Vagina (tissue), 2 donors: ENCODE data around the gene SHLD2.

ENCODE experiments used
- POLR2A ChIP-seq, 2 donors: fragments of 450-650 bp; IDR thresholded peaks; one replicate each; pipeline ENCODE4 v1.6.1; 2017; ENCODE audit warnings: antibody characterized with exemption in 2 of 2, mild to moderate bottlenecking in 2 of 2, moderate library complexity in 2 of 2
- TF ChIP-seq, protein P1 (sequence below), 3 experiments: fragments of 450-650 bp in 2 of 3; fragments of 200-600 bp in 1 of 3; sonication (generic) in 1 of 3; IDR thresholded peaks; one replicate each; pipeline ENCODE4 v1.5.1; 2017 to 2019; ENCODE audit warnings: antibody characterized with exemption in 3 of 3, mild to moderate bottlenecking in 2 of 3, moderate library complexity in 2 of 3

GRCh38 chr10:87092861-87093631 is 2.0 kb upstream of the SHLD2 start:
- TF ChIP-seq, protein P1, sequence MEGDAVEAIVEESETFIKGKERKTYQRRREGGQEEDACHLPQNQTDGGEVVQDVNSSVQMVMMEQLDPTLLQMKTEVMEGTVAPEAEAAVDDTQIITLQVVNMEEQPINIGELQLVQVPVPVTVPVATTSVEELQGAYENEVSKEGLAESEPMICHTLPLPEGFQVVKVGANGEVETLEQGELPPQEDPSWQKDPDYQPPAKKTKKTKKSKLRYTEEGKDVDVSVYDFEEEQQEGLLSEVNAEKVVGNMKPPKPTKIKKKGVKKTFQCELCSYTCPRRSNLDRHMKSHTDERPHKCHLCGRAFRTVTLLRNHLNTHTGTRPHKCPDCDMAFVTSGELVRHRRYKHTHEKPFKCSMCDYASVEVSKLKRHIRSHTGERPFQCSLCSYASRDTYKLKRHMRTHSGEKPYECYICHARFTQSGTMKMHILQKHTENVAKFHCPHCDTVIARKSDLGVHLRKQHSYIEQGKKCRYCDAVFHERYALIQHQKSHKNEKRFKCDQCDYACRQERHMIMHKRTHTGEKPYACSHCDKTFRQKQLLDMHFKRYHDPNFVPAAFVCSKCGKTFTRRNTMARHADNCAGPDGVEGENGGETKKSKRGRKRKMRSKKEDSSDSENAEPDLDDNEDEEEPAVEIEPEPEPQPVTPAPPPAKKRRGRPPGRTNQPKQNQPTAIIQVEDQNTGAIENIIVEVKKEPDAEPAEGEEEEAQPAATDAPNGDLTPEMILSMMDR (IDR thresholded peaks at IDR 0.05) = no peak
- no peak for TF ChIP-seq POLR2A (IDR thresholded peaks at IDR 0.05)
